Activated naive CD4-positive, alpha-beta T cell treated with anti-CD3 and anti-CD28 coated beads, Interleukin-2, amount 10 ng/mL, durations not matched to agents 7 days and 5 days (primary cell): ENCODE data around the gene ZSCAN23.
"Not testable (repeated sequence)": the region's sequence is repeated elsewhere in the genome, so short reads cannot be mapped to it uniquely, and the experiment has no call there.

Experiments
- CTCF ChIA-PET: fragments of 350-600 bp; sonication (Branson Sonifier 250); formaldehyde crosslinking; loops from one replicate; lab custom pipeline; 2021; ENCODE audit warnings: antibody characterized with exemption; lab: Charles Lee
- DNase-seq: peaks from one replicate; pipeline ENCODE4 v3.0.0-alpha.2; 2020
- H3K27ac Mint-ChIP-seq: one replicate; pipeline ENCODE4 v1.8.0; 2021; ENCODE audit warnings: mild to moderate bottlenecking, moderate library complexity, mixed read lengths
- H3K27me3 Mint-ChIP-seq: one replicate; pipeline ENCODE4 v1.8.0; 2021; ENCODE audit warnings: mild to moderate bottlenecking, mixed read lengths
- H3K36me3 Mint-ChIP-seq: one replicate; pipeline ENCODE4 v1.8.0; 2021; ENCODE audit warnings: mixed read lengths
- H3K4me1 Mint-ChIP-seq: one replicate; pipeline ENCODE4 v1.8.0; 2021; ENCODE audit warnings: mixed read lengths
- H3K4me3 Mint-ChIP-seq: one replicate; pipeline ENCODE4 v1.8.0; 2021; ENCODE audit warnings: mild to moderate bottlenecking, moderate library complexity, mixed read lengths
- H3K9me3 Mint-ChIP-seq: one replicate; pipeline ENCODE4 v1.8.0; 2021; ENCODE audit warnings: mixed read lengths

The ZSCAN23 gene

GRCh38 chr6:28468056-28468455 is 24.8 kb upstream of the ZSCAN23 start:
- Mint-ChIP-seq H3K36me3 (no peaks in the 10 kb centered on the region), H3K9me3 (no peaks in the 10 kb centered on the region), H3K4me3 (no peak overlapping the region), H3K27me3 (peaks cover 44% of the 10 kb centered on the region), H3K4me1 (no peaks in the 10 kb centered on the region), H3K27ac (no peak overlapping the region)
- CTCF ChIA-PET, result no interaction called here
- no peak for DNase-seq

- DNase-seq, result peak; percentile 47
- Mint-ChIP-seq H3K27me3 (peaks cover 64% of the 10 kb centered on the region), H3K36me3 (no peaks in the 10 kb centered on the region), H3K27ac (no peak overlapping the region), H3K9me3 (no peaks in the 10 kb centered on the region), H3K4me1 (peaks cover 10% of the 10 kb centered on the region), H3K4me3 (no peak overlapping the region)
- CTCF ChIA-PET, result no interaction called here
Observed at GRCh38 chr6:28462401-28462800, 19.1 kb upstream of the ZSCAN23 start.

GRCh38 chr6:28458568-28458967 is 15.3 kb upstream of the ZSCAN23 start:
- Mint-ChIP-seq H3K27ac (no peak overlapping the region), H3K27me3 (peaks cover 54% of the 10 kb centered on the region), H3K4me1 (peaks cover 10% of the 10 kb centered on the region), H3K36me3 (no peaks in the 10 kb centered on the region), H3K9me3 (no peaks in the 10 kb centered on the region), H3K4me3 (no peak overlapping the region)
- no peak for DNase-seq
- CTCF ChIA-PET, result no interaction called here

GRCh38 chr6:28449056-28449455 is 5.8 kb upstream of the ZSCAN23 start:
- CTCF ChIA-PET, result interaction anchor here (1.8 kb wide), 1 partner anchor 89 kb away, joined by 3 read pairs; no protein-coding TSS in a partner anchor
- peaks cover 15% of the 10 kb centered on the region for H3K9me3 Mint-ChIP-seq
- H3K27me3 Mint-ChIP-seq, result peaks cover 12% of the 10 kb centered on the region
- no peak overlapping the region for H3K4me3 Mint-ChIP-seq
- H3K36me3 Mint-ChIP-seq, result peaks cover 20% of the 10 kb centered on the region
- peaks cover 37% of the 10 kb centered on the region for H3K4me1 Mint-ChIP-seq
- peak; percentile 34 for DNase-seq
- H3K27ac Mint-ChIP-seq, result peak overlapping the region; percentile 10

- H3K27ac Mint-ChIP-seq, DNase-seq, CTCF ChIA-PET: not testable (repeated sequence)
- Mint-ChIP-seq H3K27me3 (peaks cover 17% of the 10 kb centered on the region), H3K4me3 (peak overlapping the region; percentile 66), H3K9me3 (peaks cover 23% of the 10 kb centered on the region), H3K4me1 (peaks cover 53% of the 10 kb centered on the region), H3K36me3 (peaks cover 32% of the 10 kb centered on the region)
Observed at GRCh38 chr6:28447512-28447906, 4.2 kb upstream of the ZSCAN23 start.

GRCh38 chr6:28446818-28447511 is 3.7 kb upstream of the ZSCAN23 start:
- H3K36me3 Mint-ChIP-seq, result peaks cover 32% of the 10 kb centered on the region
- H3K9me3 Mint-ChIP-seq, result peaks cover 23% of the 10 kb centered on the region
- H3K4me3 Mint-ChIP-seq, result peak overlapping the region; percentile 66
- peak; percentile 22 for DNase-seq
- peak overlapping the region; percentile 1 for H3K27ac Mint-ChIP-seq
- peaks cover 58% of the 10 kb centered on the region for H3K4me1 Mint-ChIP-seq
- H3K27me3 Mint-ChIP-seq, result peaks cover 17% of the 10 kb centered on the region
- CTCF ChIA-PET, result interaction anchor here (0.6 kb wide), 1 partner anchor 48 kb away, joined by 3 read pairs; no protein-coding TSS in a partner anchor

GRCh38 chr6:28444759-28445158 is 1.5 kb upstream of the ZSCAN23 start:
- Mint-ChIP-seq H3K36me3 (peaks cover 32% of the 10 kb centered on the region), H3K4me1 (peaks cover 58% of the 10 kb centered on the region), H3K9me3 (peaks cover 23% of the 10 kb centered on the region), H3K27me3 (peaks cover 14% of the 10 kb centered on the region)
- H3K27ac Mint-ChIP-seq, H3K4me3 Mint-ChIP-seq, DNase-seq, CTCF ChIA-PET: not testable (repeated sequence)

- CTCF ChIA-PET, result interaction anchor here (0.5 to 1.2 kb wide), 4 partner anchors 49 to 979 kb away, joined by 3 to 4 read pairs (median 3); no protein-coding TSS in a partner anchor
- Mint-ChIP-seq H3K4me3 (peak overlapping the region; percentile 99), H3K9me3 (peaks cover 23% of the 10 kb centered on the region), H3K27me3 (peaks cover 14% of the 10 kb centered on the region), H3K36me3 (peaks cover 32% of the 10 kb centered on the region), H3K27ac (peak overlapping the region; percentile 99), H3K4me1 (peaks cover 44% of the 10 kb centered on the region)
- no peak for DNase-seq
Observed at GRCh38 chr6:28442586-28442985, 705 bp downstream of the ZSCAN23 start.

- Mint-ChIP-seq H3K36me3 (peaks cover 6% of the 10 kb centered on the region), H3K27me3 (peaks cover 22% of the 10 kb centered on the region), H3K4me3 (no peak overlapping the region), H3K4me1 (no peaks in the 10 kb centered on the region), H3K9me3 (no peaks in the 10 kb centered on the region), H3K27ac (no peak overlapping the region)
- no peak for DNase-seq
- CTCF ChIA-PET, result no interaction called here
Observed at GRCh38 chr6:28436404-28436803, 6.9 kb downstream of the ZSCAN23 start.

GRCh38 chr6:28433119-28433518 is 10.2 kb downstream of the ZSCAN23 start:
- H3K4me1 Mint-ChIP-seq, result peaks cover 11% of the 10 kb centered on the region
- peaks cover 8% of the 10 kb centered on the region for H3K36me3 Mint-ChIP-seq
- CTCF ChIA-PET, result no interaction called here
- no peaks in the 10 kb centered on the region for H3K9me3 Mint-ChIP-seq
- H3K4me3 Mint-ChIP-seq, result no peak overlapping the region
- peaks cover 29% of the 10 kb centered on the region for H3K27me3 Mint-ChIP-seq
- H3K27ac Mint-ChIP-seq, result no peak overlapping the region
- DNase-seq, result no peak

- Mint-ChIP-seq H3K4me1 (peaks cover 39% of the 10 kb centered on the region), H3K27ac (no peak overlapping the region), H3K9me3 (peaks cover 2% of the 10 kb centered on the region), H3K27me3 (peaks cover 15% of the 10 kb centered on the region), H3K4me3 (no peak overlapping the region), H3K36me3 (peaks cover 12% of the 10 kb centered on the region)
- DNase-seq, result no peak
- CTCF ChIA-PET, result no interaction called here
Observed at GRCh38 chr6:28429781-28430180, 13.5 kb downstream of the ZSCAN23 start.

GRCh38 chr6:28425944-28426541 is 17.2 kb downstream of the ZSCAN23 start:
- Mint-ChIP-seq H3K4me3 (peak overlapping the region; percentile 6), H3K9me3 (peaks cover 5% of the 10 kb centered on the region), H3K36me3 (peaks cover 14% of the 10 kb centered on the region), H3K27ac (peak overlapping the region; percentile 88), H3K4me1 (peaks cover 49% of the 10 kb centered on the region), H3K27me3 (peaks cover 24% of the 10 kb centered on the region)
- peak; percentile 39 for DNase-seq
- CTCF ChIA-PET, result interaction anchor here (0.5 to 1.3 kb wide), 2 partner anchors 71 to 375 kb away, joined by 3 to 4 read pairs; no protein-coding TSS in a partner anchor

GRCh38 chr6:28424163-28424562 is 19.1 kb downstream of the ZSCAN23 start:
- H3K4me3 Mint-ChIP-seq, result no peak overlapping the region
- CTCF ChIA-PET, result interaction anchor here (0.7 kb wide), 1 partner anchor 10 kb away, joined by 3 read pairs; no protein-coding TSS in a partner anchor
- H3K4me1 Mint-ChIP-seq, result peaks cover 49% of the 10 kb centered on the region
- H3K9me3 Mint-ChIP-seq, result peaks cover 5% of the 10 kb centered on the region
- DNase-seq, result no peak
- H3K27me3 Mint-ChIP-seq, result peaks cover 16% of the 10 kb centered on the region
- H3K36me3 Mint-ChIP-seq, result peaks cover 12% of the 10 kb centered on the region
- no peak overlapping the region for H3K27ac Mint-ChIP-seq

GRCh38 chr6:28423546-28423945 is 19.7 kb downstream of the ZSCAN23 start:
- no peak for DNase-seq
- Mint-ChIP-seq H3K27ac (no peak overlapping the region), H3K36me3 (peaks cover 12% of the 10 kb centered on the region), H3K4me3 (no peak overlapping the region), H3K4me1 (peaks cover 43% of the 10 kb centered on the region), H3K9me3 (peaks cover 5% of the 10 kb centered on the region), H3K27me3 (peaks cover 20% of the 10 kb centered on the region)
- CTCF ChIA-PET, result no interaction called here
